HG02763 (cell line): ENCODE measurements around the gene SHB.

Experiments
- ATAC-seq: cut with Tn5 transposase; IDR thresholded peaks from one replicate; pipeline ENCODE4 v1.9.1; 2021; ENCODE audit warnings: mild to moderate bottlenecking, moderate library complexity; ENCODE audit not compliant: unreplicated experiment

SHB gene

GRCh38 chr9:38026021-38026809, 42.8 kb downstream of the SHB start:
- no peak for ATAC-seq

- ATAC-seq: no peak
Observed at GRCh38 chr9:38025166-38025565, 43.9 kb downstream of the SHB start.

- no peak for ATAC-seq
Observed at GRCh38 chr9:38024036-38024681, 44.9 kb downstream of the SHB start.

GRCh38 chr9:38023661-38024035, 45.4 kb downstream of the SHB start:
- ATAC-seq: no peak

GRCh38 chr9:38022995-38023394, 46.0 kb downstream of the SHB start:
- ATAC-seq: no peak

- ATAC-seq: no peak
Observed at GRCh38 chr9:38022203-38022895, 46.7 kb downstream of the SHB start.

- ATAC-seq: no peak
Observed at GRCh38 chr9:38020151-38021076, 48.6 kb downstream of the SHB start.

- ATAC-seq: no peak
Observed at GRCh38 chr9:38019731-38020130, 49.3 kb downstream of the SHB start.

GRCh38 chr9:38018958-38019602, 49.9 kb downstream of the SHB start:
- no peak for ATAC-seq

GRCh38 chr9:38018241-38018957, 50.6 kb downstream of the SHB start:
- no peak for ATAC-seq

- ATAC-seq: no peak
Observed at GRCh38 chr9:38017885-38018186, 51.2 kb downstream of the SHB start.

GRCh38 chr9:38017149-38017884, 51.7 kb downstream of the SHB start:
- no peak for ATAC-seq

- no peak for ATAC-seq
Observed at GRCh38 chr9:38016375-38017135, 52.5 kb downstream of the SHB start.

- ATAC-seq: no peak
Observed at GRCh38 chr9:38015906-38016305, 53.1 kb downstream of the SHB start.

GRCh38 chr9:38015266-38015665, 53.8 kb downstream of the SHB start:
- ATAC-seq: no peak

- ATAC-seq: no peak
Observed at GRCh38 chr9:38012767-38013450, 56.1 kb downstream of the SHB start.

- no peak for ATAC-seq
Observed at GRCh38 chr9:38011991-38012390, 57.0 kb downstream of the SHB start.
